CD4-positive, alpha-beta T cell treated with Interleukin-4 for 4 hours (primary cell): ENCODE measurements around the gene FAM83E.
"Not testable (repeated sequence)": the region's sequence is repeated elsewhere in the genome, so short reads cannot be mapped to it uniquely, and the experiment has no call there.

Experiments used
- DNase-seq: peaks from one replicate; pipeline ENCODE4 v3.0.0-alpha.2; 2020

The FAM83E gene

GRCh38 chr19:48608798-48609263 is 6.0 kb downstream of the FAM83E start:
- DNase-seq = peak; percentile 58

DNA sequence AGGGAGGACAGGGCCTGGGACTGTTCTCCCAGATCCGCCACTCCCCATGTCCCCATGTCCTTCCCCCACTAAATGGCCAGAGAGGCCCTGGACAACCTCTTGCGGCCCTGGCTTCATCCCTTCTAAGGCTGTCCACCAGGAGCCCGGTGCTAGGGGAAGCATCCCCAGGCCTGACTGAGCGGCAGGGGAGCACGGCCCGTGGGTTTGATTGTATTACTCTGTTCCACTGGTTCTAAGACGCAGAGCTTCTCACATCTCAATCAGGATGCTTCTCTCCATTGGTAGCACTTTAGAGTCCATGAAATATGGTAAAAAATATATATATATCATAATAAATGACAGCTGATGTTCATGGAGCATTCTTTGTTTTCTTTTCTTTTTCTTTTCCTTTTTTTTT is 7.5 kb downstream of the FAM83E start:
- DNase-seq = no peak

DNA sequence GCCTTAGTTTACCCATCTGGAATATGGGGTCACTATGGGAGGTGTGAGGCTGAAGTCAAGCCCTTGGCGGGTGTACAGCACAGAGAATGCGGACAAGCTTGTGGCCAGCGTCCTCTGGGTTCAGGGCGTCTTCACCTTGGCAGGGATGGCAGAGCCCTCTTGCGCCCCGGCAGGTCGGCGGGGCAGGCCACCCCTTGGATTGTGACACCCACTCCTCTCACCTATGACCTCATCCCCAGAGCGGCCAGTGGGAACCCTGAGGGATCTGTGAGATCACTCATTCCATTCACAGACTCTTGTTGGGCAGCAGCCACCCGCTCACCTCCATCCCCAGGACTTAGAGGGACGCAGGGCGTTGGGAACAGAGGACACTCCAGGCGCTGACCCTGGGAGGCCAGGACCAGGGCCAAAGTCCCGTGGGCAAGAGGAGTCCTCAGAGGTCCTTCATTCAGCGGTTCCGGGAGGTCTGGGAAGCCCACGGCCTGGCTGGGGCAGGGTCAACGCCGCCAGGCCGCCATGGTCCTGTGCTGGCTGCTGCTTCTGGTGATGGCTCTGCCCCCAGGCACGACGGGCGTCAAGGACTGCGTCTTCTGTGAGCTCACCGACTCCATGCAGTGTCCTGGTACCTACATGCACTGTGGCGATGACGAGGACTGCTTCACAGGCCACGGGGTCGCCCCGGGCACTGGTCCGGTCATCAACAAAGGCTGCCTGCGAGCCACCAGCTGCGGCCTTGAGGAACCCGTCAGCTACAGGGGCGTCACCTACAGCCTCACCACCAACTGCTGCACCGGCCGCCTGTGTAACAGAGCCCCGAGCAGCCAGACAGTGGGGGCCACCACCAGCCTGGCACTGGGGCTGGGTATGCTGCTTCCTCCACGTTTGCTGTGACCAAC is 8.2 kb downstream of the FAM83E start, which contains the start of gene SPACA4:
Gene SPACA4 (plus strand): TSS at position 280 of the 896 bp plus-strand sequence. CDS start 237 bp downstream, at position 517.
- DNase-seq = no peak

DNA sequence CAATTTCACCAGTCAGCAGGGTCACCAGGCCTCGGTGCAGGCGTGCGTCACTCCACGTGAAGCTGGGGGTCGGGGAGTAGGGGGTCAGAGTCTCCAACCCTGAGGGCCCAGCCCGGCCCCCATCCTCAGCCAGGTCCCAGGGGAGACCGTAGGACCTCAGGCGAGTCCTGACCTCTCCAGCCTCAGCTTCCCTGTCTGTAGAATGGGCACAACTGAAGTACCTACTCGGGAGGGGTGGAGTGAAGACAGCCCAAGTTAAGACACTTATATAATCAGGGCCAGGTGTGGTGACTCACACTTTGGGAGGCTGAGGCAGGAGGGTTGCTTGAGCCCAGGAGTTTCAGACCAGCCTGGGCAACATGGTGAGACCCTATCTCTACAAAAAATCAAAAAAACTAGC is 11.0 kb downstream of the FAM83E start:
- DNase-seq = no peak

- DNase-seq = no peak
These were observed 11.4 kb downstream of the FAM83E start for GRCh38 chr19:48603449-48603848.

DNA sequence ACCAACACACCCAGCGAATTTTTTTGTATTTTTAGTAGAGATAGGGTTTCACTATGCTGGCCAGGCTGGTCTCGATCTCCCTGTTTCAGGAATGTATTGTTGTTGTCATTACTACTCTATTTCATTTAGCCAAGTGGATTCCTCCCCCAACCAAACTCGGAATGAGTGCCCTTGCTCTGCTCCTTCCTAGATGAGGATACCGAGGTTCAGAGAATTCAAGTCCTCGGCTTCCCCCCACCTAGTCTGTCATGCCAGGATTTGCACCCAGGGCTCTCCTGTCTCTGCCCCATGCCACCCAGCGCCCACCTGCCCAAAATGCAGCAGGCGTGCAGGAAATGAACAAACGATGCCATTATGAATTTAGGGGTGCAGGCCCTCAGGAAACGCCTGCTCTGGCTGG is 11.9 kb downstream of the FAM83E start:
- DNase-seq = no peak

- DNase-seq = no peak
These were observed 14.0 kb downstream of the FAM83E start for GRCh38 chr19:48600679-48601417.

GRCh38 chr19:48598996-48599700 is 15.7 kb downstream of the FAM83E start:
- DNase-seq = no peak

GRCh38 chr19:48596679-48597465 is 18.0 kb downstream of the FAM83E start:
- DNase-seq = peak; percentile 70

DNA sequence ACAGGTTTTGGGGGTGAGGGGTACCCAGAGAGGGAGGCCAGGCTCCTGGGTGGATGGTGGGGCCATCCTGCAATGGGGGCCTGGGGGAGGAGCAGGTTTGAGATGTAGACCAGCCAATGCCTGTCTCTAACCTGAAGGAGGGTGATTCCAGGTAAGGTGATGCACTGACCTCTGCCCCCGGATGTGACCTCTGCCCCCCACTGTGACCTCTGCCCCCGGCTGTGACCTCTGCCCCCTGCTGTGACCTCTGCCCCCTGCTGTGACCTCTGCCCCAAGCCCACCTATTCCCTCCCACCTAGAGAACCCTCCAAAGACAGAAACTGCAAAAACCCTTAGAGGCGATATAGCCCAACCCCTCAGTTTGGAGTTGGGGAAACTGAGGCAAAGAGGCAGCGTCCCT is 18.6 kb downstream of the FAM83E start:
- no peak for DNase-seq

- DNase-seq = no peak
These were observed 19.0 kb downstream of the FAM83E start for GRCh38 chr19:48595833-48596232.

DNA sequence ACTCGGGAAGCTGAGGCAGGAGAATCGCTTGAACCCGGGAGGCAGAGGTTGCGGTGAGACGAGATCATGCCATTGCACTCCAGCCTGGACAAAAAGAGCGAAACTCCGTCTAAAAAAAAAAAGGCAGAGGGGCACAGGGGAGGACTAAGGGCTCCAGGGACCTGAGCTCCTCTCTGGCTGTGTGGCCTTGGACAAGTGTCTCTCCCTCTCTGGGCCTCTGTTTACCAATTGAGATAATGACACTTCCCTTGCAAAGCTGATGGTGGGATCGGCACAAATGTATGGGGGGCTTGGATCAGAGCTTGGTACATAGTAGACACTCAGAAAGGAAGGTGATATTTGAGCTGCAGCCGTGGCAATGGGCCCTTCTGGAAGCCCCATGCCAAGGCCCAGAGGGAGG is 19.7 kb downstream of the FAM83E start:
- no peak for DNase-seq

GRCh38 chr19:48591021-48591420 is 23.9 kb downstream of the FAM83E start:
- no peak for DNase-seq

DNA sequence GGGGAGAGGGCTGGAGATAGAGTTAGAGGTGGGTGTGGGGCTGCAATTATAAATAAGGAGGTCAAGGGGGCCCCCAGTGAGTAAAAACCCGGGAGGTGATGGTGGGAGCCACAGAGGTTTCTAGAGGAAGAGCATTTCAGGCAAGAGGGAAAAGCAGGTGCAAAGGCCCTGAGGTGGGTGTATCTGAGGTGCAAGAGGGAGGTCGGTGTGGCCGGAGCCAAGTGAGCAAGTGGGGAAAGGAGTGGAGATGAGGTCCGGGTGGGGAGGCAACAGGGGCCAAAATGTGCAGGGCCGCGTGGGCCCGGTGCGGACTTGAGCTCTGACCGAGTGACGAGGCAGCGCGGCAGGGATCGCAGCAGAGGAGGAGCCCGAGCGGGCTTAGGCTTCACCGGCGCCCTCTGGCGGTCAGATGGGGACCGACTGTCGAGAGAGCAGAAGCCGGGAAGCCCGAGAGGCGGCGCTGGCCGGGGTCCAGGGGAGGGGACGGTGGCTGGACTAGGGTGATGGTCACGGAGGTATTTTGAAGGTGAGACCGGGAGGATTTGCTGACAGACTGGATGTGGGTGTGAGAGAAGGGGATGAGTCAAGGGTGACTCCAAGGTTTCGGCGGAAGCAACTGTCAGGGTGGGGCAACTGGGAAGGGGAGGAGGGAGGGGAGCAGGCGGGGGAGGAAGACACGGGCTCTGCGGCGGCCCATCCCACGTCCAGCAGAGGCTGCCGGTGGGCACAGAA is 26.0 kb downstream of the FAM83E start:
- DNase-seq = peak; percentile 80

- no peak for DNase-seq
These were observed 27.5 kb downstream of the FAM83E start for GRCh38 chr19:48587387-48587786.

DNA sequence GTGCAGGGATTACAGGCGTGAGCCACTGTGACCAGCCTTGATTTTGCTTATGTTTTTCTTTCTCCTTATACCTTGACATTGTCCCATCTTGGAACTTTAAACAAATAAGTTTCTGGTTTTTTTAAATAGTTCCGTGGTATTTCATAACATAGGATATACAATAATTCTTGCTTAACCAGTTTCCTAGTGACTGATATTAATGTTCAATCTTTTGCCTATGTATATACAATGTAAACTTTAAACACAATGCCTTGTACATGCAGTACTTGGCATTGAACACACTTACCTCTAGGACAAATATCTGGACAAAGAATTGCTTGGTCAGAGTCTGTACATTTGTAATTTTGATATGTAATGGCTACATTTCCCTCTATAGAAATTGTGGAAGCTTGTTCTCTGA is 32.7 kb downstream of the FAM83E start:
- no peak for DNase-seq

- DNase-seq = no peak
These were observed 36.0 kb downstream of the FAM83E start for GRCh38 chr19:48578891-48579290.

DNA sequence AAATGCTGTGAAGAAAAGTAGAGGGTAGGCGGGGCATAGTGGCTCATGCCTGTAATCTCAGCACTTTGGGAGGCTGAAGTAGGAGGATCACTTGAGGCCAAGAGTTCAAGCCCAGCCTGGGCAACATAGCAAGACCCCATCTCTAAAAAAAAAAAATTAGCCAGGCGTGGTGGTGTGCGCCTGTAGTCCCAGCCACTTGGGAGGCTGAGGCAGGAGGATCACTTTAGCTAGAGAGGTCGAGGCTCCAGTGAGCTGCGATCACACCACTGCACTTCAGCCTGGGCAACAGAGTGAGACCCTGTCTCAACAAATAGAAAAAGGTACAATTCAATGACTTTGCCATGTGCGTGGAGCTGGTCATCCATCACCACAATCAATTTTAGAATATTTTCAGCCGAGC is 37.0 kb downstream of the FAM83E start:
- not testable (repeated sequence) for DNase-seq

- DNase-seq = no peak
These were observed 38.8 kb downstream of the FAM83E start for GRCh38 chr19:48575931-48576622.

DNA sequence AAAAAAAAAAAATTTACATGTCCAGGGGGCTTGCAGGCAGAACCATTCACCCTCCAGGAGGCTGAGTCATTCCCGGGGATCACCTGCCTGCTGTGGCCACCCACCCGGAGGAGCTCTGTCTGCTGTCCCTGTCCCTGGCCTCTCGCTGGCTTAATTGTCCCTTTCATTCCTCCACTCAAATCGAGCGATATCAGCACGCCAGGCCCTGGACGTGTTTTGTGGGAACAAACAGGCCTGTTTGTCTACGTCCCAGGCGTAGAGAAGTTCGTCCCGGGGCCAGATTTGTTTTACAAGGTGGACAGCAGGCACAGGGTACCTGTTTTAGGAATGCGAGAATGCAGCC is 41.7 kb downstream of the FAM83E start:
- no peak for DNase-seq
